K562 (cell line): Measurements from ENCODE around the gene CDC42EP3. TPM values are rescaled to one million over a fixed set of nuclear protein-coding genes. Genes with fewer than 3 reads are reported as not detected.

Source experiments
- ARID1B ChIP-seq: fragments of 450-650 bp; IDR thresholded peaks from 2 replicates; pipeline ENCODE4 v1.6.1; 2016; ENCODE audit warnings: antibody characterized with exemption, mild to moderate bottlenecking, inconsistent platforms
- E2F6 ChIP-seq, 2 experiments: IDR thresholded peaks; 2 replicates each; pipeline ENCODE4 v1.6.1; 2011; ENCODE audit warnings: borderline replicate concordance in 1 of 2, control low read depth in 1 of 2, low read depth in 1 of 2, low read length in 1 of 2, mild to moderate bottlenecking in 1 of 2, mixed read lengths in 1 of 2, moderate library complexity in 1 of 2; ENCODE audit not compliant: insufficient read depth in 1 of 2, insufficient read length in 1 of 2, poor library complexity in 1 of 2, severe bottlenecking in 1 of 2; ENCODE audit errors: extremely low read depth in 1 of 2
- EHMT2 ChIP-seq: fragments of 450-650 bp; IDR thresholded peaks from 2 replicates; pipeline ENCODE4 v1.6.1; 2018; ENCODE audit warnings: antibody characterized with exemption
- GTF2A2 ChIP-seq: IDR thresholded peaks from 2 replicates; pipeline ENCODE4 v1.6.1; 2016; ENCODE audit warnings: mild to moderate bottlenecking, missing genetic modification characterization, missing compliant biosample characterization
- HNRNPLL ChIP-seq: fragments of 200-400 bp; formaldehyde crosslinking; IDR thresholded peaks from 2 replicates; pipeline ENCODE4 v1.6.1; 2017; ENCODE audit warnings: low read length, low read depth, mild to moderate bottlenecking; ENCODE audit not compliant: poor library complexity, severe bottlenecking
- KDM1A ChIP-seq, 2 experiments: fragments of 450-650 bp; IDR thresholded peaks; 2 replicates each; pipeline ENCODE4 v1.6.1; 2016; ENCODE audit warnings: mild to moderate bottlenecking in 2 of 2
- KLF16 ChIP-seq: IDR thresholded peaks from 2 replicates; pipeline ENCODE4 v1.6.1; 2016; ENCODE audit warnings: antibody characterized with exemption
- L3MBTL2 ChIP-seq: fragments of 450-650 bp; IDR thresholded peaks from 2 replicates; pipeline ENCODE4 v1.6.1; 2016; ENCODE audit warnings: mild to moderate bottlenecking, moderate library complexity
- LCOR ChIP-seq: sonication (generic); formaldehyde crosslinking; IDR thresholded peaks from 2 replicates; pipeline ENCODE4 v1.8.0; 2022; ENCODE audit warnings: mild to moderate bottlenecking, missing genetic modification reagents
- NCOA2 ChIP-seq, 2 experiments: fragments of 450-650 bp; IDR thresholded peaks; 2 replicates each; pipeline ENCODE4 v1.6.1; 2018; ENCODE audit warnings: mild to moderate bottlenecking in 2 of 2, moderate library complexity in 1 of 2; ENCODE audit not compliant: partially characterized antibody in 2 of 2
- NCOR1 ChIP-seq: fragments of 450-650 bp; IDR thresholded peaks from 2 replicates; pipeline ENCODE4 v1.6.1; 2016; ENCODE audit warnings: mild to moderate bottlenecking, moderate library complexity
- NUFIP1 ChIP-seq: fragments of 450-650 bp; IDR thresholded peaks from 2 replicates; pipeline ENCODE4 v1.6.1; 2018; ENCODE audit not compliant: partially characterized antibody
- PCBP2 ChIP-seq: fragments of 200-400 bp; formaldehyde crosslinking; IDR thresholded peaks from 2 replicates; pipeline ENCODE4 v1.6.1; 2018; ENCODE audit warnings: low read length, low read depth, mild to moderate bottlenecking, moderate library complexity; ENCODE audit not compliant: poor library complexity, severe bottlenecking
- RFX7 ChIP-seq: fragments of 250-450 bp; sonication (Bioruptor Pico); IDR thresholded peaks from 2 replicates; pipeline ENCODE4 v1.5.1; 2021; ENCODE audit warnings: mild to moderate bottlenecking
- SNRNP70 ChIP-seq: fragments of 200-400 bp; formaldehyde crosslinking; optimal IDR thresholded peaks from 2 replicates; pipeline ENCODE3; 2017; ENCODE audit warnings: low read depth, low read length
- TEAD4 ChIP-seq, 2 experiments: sonication (generic) in 1 of 2; formaldehyde crosslinking in 1 of 2; IDR thresholded peaks; 2 replicates each; pipeline versions ENCODE4 v1.6.1 to v1.8.0; 2012 to 2022; ENCODE audit warnings: borderline replicate concordance in 1 of 2, inconsistent platforms in 1 of 2, low read length in 1 of 2, mild to moderate bottlenecking in 1 of 2, missing genetic modification reagents in 1 of 2
- ZFPM2 ChIP-seq: fragments of 250-450 bp; sonication (Bioruptor Pico); IDR thresholded peaks from 2 replicates; pipeline ENCODE4 v1.5.1; 2022; ENCODE audit warnings: mild to moderate bottlenecking
- ZNF23 ChIP-seq: fragments of 250-450 bp; sonication (Bioruptor Pico); IDR thresholded peaks from 2 replicates; pipeline ENCODE4 v1.4.0; 2020; ENCODE audit warnings: mild to moderate bottlenecking
- ZNF639 ChIP-seq, 2 experiments: fragments of 200-800 bp in 1 of 2; sonication (Bioruptor generic) in 1 of 2; sonication (generic) in 1 of 2; formaldehyde crosslinking in 1 of 2; IDR thresholded peaks in 1 of 2; conservative IDR thresholded peaks in 1 of 2; 2 replicates each; pipeline versions ENCODE4 v1.5.0 to v1.6.1; 2016 to 2020; ENCODE audit warnings: missing compliant biosample characterization in 1 of 2, missing genetic modification characterization in 1 of 2, missing genetic modification reagents in 1 of 2
- polyA plus RNA-seq, 8 experiments: library from polyadenylated mRNA; depleted of rRNA in 4 of 8; stranded (reverse) in 5 of 8; unstranded in 3 of 8; fragments of >200 nt; fragmentation: Nextera tagmentation in 2 of 8; fragmentation: Illumina TruSeq in 1 of 8; extraction: Ambion mirVana in 2 of 8; extraction: Trizol in 1 of 8; gene quantifications; 2 replicates each; pipeline versions ENCODE4 v1.2.1 to v1.2.3, GENCODE V29; 2011 to 2014; ENCODE audit warnings: inconsistent platforms in 1 of 8, missing spikeins in 1 of 8
- total RNA-seq, 7 experiments: library from RNA; depleted of rRNA in 6 of 7; stranded (reverse); fragments of >200 nt in 6 of 7; fragmentation: Illumina TruSeq in 2 of 7; extraction: Trizol in 2 of 7; gene quantifications; 2 replicates each; pipeline versions ENCODE4 v1.2.1 to v1.2.3, GENCODE V29; 2011 to 2021; ENCODE audit warnings: low replicate concordance in 1 of 7
- TF ChIP-seq, protein P1 (sequence below): sonication (generic); IDR thresholded peaks from 2 replicates; pipeline ENCODE4 v1.6.1; 2016
- TF ChIP-seq, protein P2 (sequence below): conservative IDR thresholded peaks from 2 replicates; pipeline ENCODE4 v1.6.1; 2011; ENCODE audit warnings: low read depth, mild to moderate bottlenecking, low read length; ENCODE audit not compliant: control insufficient read depth

Gene CDC42EP3
- total and polyA plus RNA-seq, 9 of the 15 experiments (the other 6 are each of a cell fraction or from before 2014, with no cell fraction given) = 0.72 to 6.4 (median 2.0) TPM

GRCh38 chr2:37616677-37617005 is 54.8 kb downstream of the CDC42EP3 start (continued):
- no peak for TF ChIP-seq E2F6 (IDR thresholded peaks at IDR 0.05; ENCODE audit: borderline replicate concordance in 1 of 2, extremely low read depth in 1 of 2, insufficient read depth in 1 of 2, insufficient read length in 1 of 2, low read depth in 1 of 2, low read length in 1 of 2, poor library complexity in 1 of 2, severe bottlenecking in 1 of 2)
- peak; percentile 84 for TF ChIP-seq KLF16
- no peak for TF ChIP-seq L3MBTL2
- TF ChIP-seq TEAD4 (IDR thresholded peaks at IDR 0.05; ENCODE audit: low read length) = peak; percentile 98
- no peak for TF ChIP-seq TEAD4 (CRISPR knock-in tag; IDR thresholded peaks at IDR 0.05; ENCODE audit: borderline replicate concordance)
- no peak for TF ChIP-seq ZNF23 (CRISPR knock-in tag)
- peak; percentile 88 for TF ChIP-seq NCOR1
- TF ChIP-seq RFX7 (CRISPR knock-in tag) = no peak
- TF ChIP-seq EHMT2 = no peak
- TF ChIP-seq NCOA2 (IDR thresholded peaks at IDR 0.05; ENCODE audit: partially characterized antibody in 2 of 2) = no peak
- TF ChIP-seq, protein P1, sequence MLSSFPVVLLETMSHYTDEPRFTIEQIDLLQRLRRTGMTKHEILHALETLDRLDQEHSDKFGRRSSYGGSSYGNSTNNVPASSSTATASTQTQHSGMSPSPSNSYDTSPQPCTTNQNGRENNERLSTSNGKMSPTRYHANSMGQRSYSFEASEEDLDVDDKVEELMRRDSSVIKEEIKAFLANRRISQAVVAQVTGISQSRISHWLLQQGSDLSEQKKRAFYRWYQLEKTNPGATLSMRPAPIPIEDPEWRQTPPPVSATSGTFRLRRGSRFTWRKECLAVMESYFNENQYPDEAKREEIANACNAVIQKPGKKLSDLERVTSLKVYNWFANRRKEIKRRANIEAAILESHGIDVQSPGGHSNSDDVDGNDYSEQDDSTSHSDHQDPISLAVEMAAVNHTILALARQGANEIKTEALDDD = peak; percentile 40; the same call in 1 of the 2 replicates
- TF ChIP-seq ZFPM2 (CRISPR knock-in tag) = no peak
- no peak for TF ChIP-seq SNRNP70
- TF ChIP-seq KDM1A (IDR thresholded peaks at IDR 0.05) = peak; percentile 74 to 83
- no peak for TF ChIP-seq NUFIP1
- TF ChIP-seq, protein P2, sequence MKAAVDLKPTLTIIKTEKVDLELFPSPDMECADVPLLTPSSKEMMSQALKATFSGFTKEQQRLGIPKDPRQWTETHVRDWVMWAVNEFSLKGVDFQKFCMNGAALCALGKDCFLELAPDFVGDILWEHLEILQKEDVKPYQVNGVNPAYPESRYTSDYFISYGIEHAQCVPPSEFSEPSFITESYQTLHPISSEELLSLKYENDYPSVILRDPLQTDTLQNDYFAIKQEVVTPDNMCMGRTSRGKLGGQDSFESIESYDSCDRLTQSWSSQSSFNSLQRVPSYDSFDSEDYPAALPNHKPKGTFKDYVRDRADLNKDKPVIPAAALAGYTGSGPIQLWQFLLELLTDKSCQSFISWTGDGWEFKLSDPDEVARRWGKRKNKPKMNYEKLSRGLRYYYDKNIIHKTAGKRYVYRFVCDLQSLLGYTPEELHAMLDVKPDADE = no peak
- no peak for TF ChIP-seq PCBP2
- TF ChIP-seq GTF2A2 (tag) = no peak
- TF ChIP-seq ARID1B = peak; percentile 84
- no peak for TF ChIP-seq HNRNPLL
- peak; percentile 54; the same call in 1 of the 2 replicates for TF ChIP-seq LCOR (CRISPR knock-in tag)
- 0 out of 4 replicates have a peak, but pooled peaks of 1 of the 2 experiments have one; percentile 31 for TF ChIP-seq ZNF639 (CRISPR knock-in tag; conservative IDR thresholded peaks at IDR 0.05 in 1 of 2, IDR thresholded peaks at IDR 0.05 in 1 of 2)
